Esophagus muscularis mucosa (tissue), 4 donors: ENCODE measurements around the gene BMP6.

Experiments used
- EP300 ChIP-seq: sonication (generic); formaldehyde crosslinking; IDR thresholded peaks from one replicate; pipeline ENCODE4 v1.6.1; 2017; ENCODE audit warnings: antibody characterized with exemption
- POLR2A ChIP-seq: fragments of 450-650 bp; IDR thresholded peaks from one replicate; pipeline ENCODE4 v1.6.1; 2017; ENCODE audit warnings: antibody characterized with exemption, moderate library complexity, mild to moderate bottlenecking, low read depth
- TF ChIP-seq, protein P1 (sequence below), 3 experiments: fragments of 200-600 bp in 2 of 3; fragments of 450-650 bp in 1 of 3; sonication (generic) in 2 of 3; IDR thresholded peaks; one replicate each; pipeline ENCODE4 v1.5.1; 2017 to 2019; ENCODE audit warnings: antibody characterized with exemption in 3 of 3, mild to moderate bottlenecking in 2 of 3, moderate library complexity in 1 of 3

DNA sequence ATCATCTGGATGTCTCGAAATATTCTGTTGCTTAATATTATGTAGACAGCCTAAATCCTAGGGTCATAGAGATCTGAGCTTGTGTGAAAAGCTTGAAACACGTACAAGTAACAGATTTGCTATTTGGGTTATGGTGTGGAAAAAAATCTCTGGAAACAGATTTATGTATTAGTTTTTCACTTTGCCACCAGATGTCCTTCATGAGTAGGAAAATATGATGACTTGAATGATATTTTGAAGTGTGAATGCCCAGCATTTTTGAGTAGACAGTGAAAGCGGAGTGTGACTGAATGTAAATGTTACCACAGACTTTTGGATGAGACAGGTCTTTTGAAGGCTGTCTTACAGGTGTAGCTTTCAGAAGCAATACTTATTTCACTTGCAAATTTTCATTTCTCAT is 4.2 kb upstream of the BMP6 start:
- TF ChIP-seq, protein P1, sequence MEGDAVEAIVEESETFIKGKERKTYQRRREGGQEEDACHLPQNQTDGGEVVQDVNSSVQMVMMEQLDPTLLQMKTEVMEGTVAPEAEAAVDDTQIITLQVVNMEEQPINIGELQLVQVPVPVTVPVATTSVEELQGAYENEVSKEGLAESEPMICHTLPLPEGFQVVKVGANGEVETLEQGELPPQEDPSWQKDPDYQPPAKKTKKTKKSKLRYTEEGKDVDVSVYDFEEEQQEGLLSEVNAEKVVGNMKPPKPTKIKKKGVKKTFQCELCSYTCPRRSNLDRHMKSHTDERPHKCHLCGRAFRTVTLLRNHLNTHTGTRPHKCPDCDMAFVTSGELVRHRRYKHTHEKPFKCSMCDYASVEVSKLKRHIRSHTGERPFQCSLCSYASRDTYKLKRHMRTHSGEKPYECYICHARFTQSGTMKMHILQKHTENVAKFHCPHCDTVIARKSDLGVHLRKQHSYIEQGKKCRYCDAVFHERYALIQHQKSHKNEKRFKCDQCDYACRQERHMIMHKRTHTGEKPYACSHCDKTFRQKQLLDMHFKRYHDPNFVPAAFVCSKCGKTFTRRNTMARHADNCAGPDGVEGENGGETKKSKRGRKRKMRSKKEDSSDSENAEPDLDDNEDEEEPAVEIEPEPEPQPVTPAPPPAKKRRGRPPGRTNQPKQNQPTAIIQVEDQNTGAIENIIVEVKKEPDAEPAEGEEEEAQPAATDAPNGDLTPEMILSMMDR (IDR thresholded peaks at IDR 0.05): peak; percentile 10 to 37 (median 17)
- TF ChIP-seq POLR2A (no peak), EP300 (no peak)
